ENCODE measurements around the gene CAPG. TPM values are rescaled to one million over a fixed set of nuclear protein-coding genes. Genes with fewer than 3 reads are reported as not detected.

Gene CAPG
- total RNA-seq, 1 experiment from 2014 or later, result 1.4 TPM

GRCh38 chr2:85435220-85435958 lies 25.2 kb upstream of the CAPG start:
- H3K4me1 ChIP-seq (replicated peaks), result peaks cover 17% of the 10 kb centered on the region
- no peak overlapping the region for H3K27ac ChIP-seq
- no peak for DNase-seq (ENCODE audit: low read depth in 1 of 2, low spot score in 2 of 2)
- no peaks in the 10 kb centered on the region for H3K27me3 ChIP-seq (replicated peaks)
- H3K4me3 ChIP-seq, result no peak overlapping the region
- no peaks in the 10 kb centered on the region for H3K36me3 ChIP-seq
- no peaks in the 10 kb centered on the region for H3K9me3 ChIP-seq (replicated peaks)

GRCh38 chr2:85434696-85435095 lies 24.5 kb upstream of the CAPG start:
- no peak overlapping the region for H3K4me3 ChIP-seq
- no peak for DNase-seq (ENCODE audit: low read depth in 1 of 2, low spot score in 2 of 2)
- no peaks in the 10 kb centered on the region for H3K27me3 ChIP-seq (replicated peaks)
- no peaks in the 10 kb centered on the region for H3K9me3 ChIP-seq (replicated peaks)
- H3K4me1 ChIP-seq (replicated peaks), result peaks cover 17% of the 10 kb centered on the region
- no peaks in the 10 kb centered on the region for H3K36me3 ChIP-seq
- no peak overlapping the region for H3K27ac ChIP-seq

GRCh38 chr2:85433511-85434089 lies 23.4 kb upstream of the CAPG start:
- H3K36me3 ChIP-seq, result no peaks in the 10 kb centered on the region
- H3K4me3 ChIP-seq, result no peak overlapping the region
- H3K27ac ChIP-seq, result no peak overlapping the region
- no peaks in the 10 kb centered on the region for H3K27me3 ChIP-seq (replicated peaks)
- no peak for DNase-seq (ENCODE audit: low read depth in 1 of 2, low spot score in 2 of 2)
- H3K9me3 ChIP-seq (replicated peaks), result no peaks in the 10 kb centered on the region; the same call in 1 of the 2 replicates
- H3K4me1 ChIP-seq (replicated peaks), result peaks cover 17% of the 10 kb centered on the region

- Histone ChIP-seq H3K36me3 (no peaks in the 10 kb centered on the region), H3K9me3 (replicated peaks) (no peaks in the 10 kb centered on the region; the same call in 1 of the 2 replicates), H3K27ac (no peak overlapping the region), H3K27me3 (replicated peaks) (no peaks in the 10 kb centered on the region), H3K4me1 (replicated peaks) (no peaks in the 10 kb centered on the region; the same call in 1 of the 2 replicates), H3K4me3 (no peak overlapping the region)
- DNase-seq (ENCODE audit: low read depth in 1 of 2, low spot score in 2 of 2), result no peak
Measured at GRCh38 chr2:85431570-85432205, 21.5 kb upstream of the CAPG start.

- Histone ChIP-seq H3K4me3 (no peak overlapping the region), H3K27me3 (replicated peaks) (no peaks in the 10 kb centered on the region), H3K4me1 (replicated peaks) (no peaks in the 10 kb centered on the region), H3K36me3 (no peaks in the 10 kb centered on the region), H3K27ac (no peak overlapping the region), H3K9me3 (replicated peaks) (no peaks in the 10 kb centered on the region; the same call in 1 of the 2 replicates)
- no peak for DNase-seq (ENCODE audit: low read depth in 1 of 2, low spot score in 2 of 2)
Measured at GRCh38 chr2:85430752-85431569, 20.8 kb upstream of the CAPG start.

GRCh38 chr2:85429924-85430289 lies 19.7 kb upstream of the CAPG start:
- Histone ChIP-seq H3K36me3 (no peaks in the 10 kb centered on the region), H3K27ac (no peak overlapping the region), H3K4me1 (replicated peaks) (no peaks in the 10 kb centered on the region), H3K27me3 (replicated peaks) (no peaks in the 10 kb centered on the region), H3K9me3 (replicated peaks) (no peaks in the 10 kb centered on the region; the same call in 1 of the 2 replicates), H3K4me3 (no peak overlapping the region)
- DNase-seq (ENCODE audit: low read depth in 1 of 2, low spot score in 2 of 2), result no peak

- H3K4me3 ChIP-seq, result no peak overlapping the region
- no peaks in the 10 kb centered on the region for H3K36me3 ChIP-seq
- no peaks in the 10 kb centered on the region for H3K4me1 ChIP-seq (replicated peaks)
- no peaks in the 10 kb centered on the region for H3K27me3 ChIP-seq (replicated peaks)
- no peaks in the 10 kb centered on the region; the same call in 1 of the 2 replicates for H3K9me3 ChIP-seq (replicated peaks)
- no peak overlapping the region for H3K27ac ChIP-seq
- no peak for DNase-seq (ENCODE audit: low read depth in 1 of 2, low spot score in 2 of 2)
Measured at GRCh38 chr2:85429213-85429923, 19.2 kb upstream of the CAPG start.

GRCh38 chr2:85428343-85428881 lies 18.2 kb upstream of the CAPG start:
- DNase-seq (ENCODE audit: low read depth in 1 of 2, low spot score in 2 of 2), result no peak
- H3K4me1 ChIP-seq (replicated peaks), result no peaks in the 10 kb centered on the region
- H3K4me3 ChIP-seq, result no peak overlapping the region
- no peaks in the 10 kb centered on the region for H3K36me3 ChIP-seq
- no peaks in the 10 kb centered on the region for H3K27me3 ChIP-seq (replicated peaks)
- no peak overlapping the region for H3K27ac ChIP-seq
- H3K9me3 ChIP-seq (replicated peaks), result no peaks in the 10 kb centered on the region; the same call in 1 of the 2 replicates

GRCh38 chr2:85427300-85427835 lies 17.2 kb upstream of the CAPG start:
- no peaks in the 10 kb centered on the region for H3K36me3 ChIP-seq
- no peaks in the 10 kb centered on the region for H3K4me1 ChIP-seq (replicated peaks)
- DNase-seq (ENCODE audit: low read depth in 1 of 2, low spot score in 2 of 2), result no peak
- no peaks in the 10 kb centered on the region; the same call in 1 of the 2 replicates for H3K9me3 ChIP-seq (replicated peaks)
- H3K4me3 ChIP-seq, result no peak overlapping the region
- no peaks in the 10 kb centered on the region for H3K27me3 ChIP-seq (replicated peaks)
- H3K27ac ChIP-seq, result no peak overlapping the region

- Histone ChIP-seq H3K4me1 (replicated peaks) (peaks cover 5% of the 10 kb centered on the region), H3K27me3 (replicated peaks) (no peaks in the 10 kb centered on the region), H3K4me3 (no peak overlapping the region), H3K9me3 (replicated peaks) (no peaks in the 10 kb centered on the region; the same call in 1 of the 2 replicates), H3K36me3 (no peaks in the 10 kb centered on the region), H3K27ac (no peak overlapping the region)
- no peak for DNase-seq (ENCODE audit: low read depth in 1 of 2, low spot score in 2 of 2)
Measured at GRCh38 chr2:85425588-85425987, 15.4 kb upstream of the CAPG start.

GRCh38 chr2:85423525-85423924 lies 13.4 kb upstream of the CAPG start:
- Histone ChIP-seq H3K4me1 (replicated peaks) (peaks cover 16% of the 10 kb centered on the region), H3K4me3 (no peak overlapping the region), H3K9me3 (replicated peaks) (no peaks in the 10 kb centered on the region), H3K27ac (no peak overlapping the region), H3K36me3 (no peaks in the 10 kb centered on the region), H3K27me3 (replicated peaks) (no peaks in the 10 kb centered on the region)
- DNase-seq (ENCODE audit: low read depth in 1 of 2, low spot score in 2 of 2), result no peak

GRCh38 chr2:85422072-85422457 lies 11.9 kb upstream of the CAPG start:
- H3K4me3 ChIP-seq, result no peak overlapping the region
- H3K27me3 ChIP-seq (replicated peaks), result no peaks in the 10 kb centered on the region
- no peak overlapping the region for H3K27ac ChIP-seq
- no peaks in the 10 kb centered on the region for H3K9me3 ChIP-seq (replicated peaks)
- H3K36me3 ChIP-seq, result no peaks in the 10 kb centered on the region
- no peak for DNase-seq (ENCODE audit: low read depth in 1 of 2, low spot score in 2 of 2)
- peaks cover 21% of the 10 kb centered on the region for H3K4me1 ChIP-seq (replicated peaks)
